HG02870 (cell line): Measurements from ENCODE around the gene ATG9A.

ENCODE experiments used
- ATAC-seq: cut with Tn5 transposase; IDR thresholded peaks from one replicate; pipeline ENCODE4 v1.9.1; 2021; ENCODE audit warnings: mild to moderate bottlenecking, moderate library complexity; ENCODE audit not compliant: unreplicated experiment

Gene ATG9A

GRCh38 chr2:219178377-219179175, 50.9 kb downstream of the ATG9A start:
- peak; percentile 16 for ATAC-seq

- ATAC-seq, result peak; percentile 35
Observed at GRCh38 chr2:219177552-219178376, 51.7 kb downstream of the ATG9A start, which contains the start of gene RETREG2. RETREG2 (plus strand) TSS chr2:219178275; CDS start chr2:219178353, 78 bp downstream.

GRCh38 chr2:219176818-219177551, 52.5 kb downstream of the ATG9A start, which contains the start of gene CNPPD1:
CNPPD1 (minus strand) TSS chr2:219176925; CDS start chr2:219176828, 97 bp downstream.
- ATAC-seq, result peak; percentile 67

- peak; percentile 15 for ATAC-seq
Observed at GRCh38 chr2:219175928-219176817, 53.3 kb downstream of the ATG9A start.

- no peak for ATAC-seq
Observed at GRCh38 chr2:219175486-219175885, 54.0 kb downstream of the ATG9A start.

- no peak for ATAC-seq
Observed at GRCh38 chr2:219174801-219175200, 54.6 kb downstream of the ATG9A start.

GRCh38 chr2:219174146-219174545, 55.3 kb downstream of the ATG9A start:
- ATAC-seq, result no peak

GRCh38 chr2:219173176-219173575, 56.3 kb downstream of the ATG9A start:
- no peak for ATAC-seq

GRCh38 chr2:219172231-219173154, 56.9 kb downstream of the ATG9A start:
- ATAC-seq, result no peak

- ATAC-seq, result no peak
Observed at GRCh38 chr2:219171231-219171651, 58.2 kb downstream of the ATG9A start.

GRCh38 chr2:219169930-219170654, 59.3 kb downstream of the ATG9A start, which contains the start of gene SLC23A3:
SLC23A3 (minus strand) TSS chr2:219170029; CDS start chr2:219169984, 45 bp downstream.
- ATAC-seq, result no peak
